NCI-H82 (cell line): ENCODE data around the gene SKA1.
"Not testable (repeated sequence)": the region's sequence is repeated elsewhere in the genome, so short reads cannot be mapped to it uniquely, and the experiment has no call there.

Experiments
- DNase-seq: peaks from one replicate; lab custom pipeline; 2025; lab: John Stamatoyannopoulos, UW

SKA1 gene

GRCh38 chr18:50395093-50395492, 20.2 kb downstream of the SKA1 start:
- no peak for DNase-seq

- peak; percentile 75 for DNase-seq
Observed at GRCh38 chr18:50396005-50396660, 21.3 kb downstream of the SKA1 start.

- peak; percentile 32 for DNase-seq
Observed at GRCh38 chr18:50397023-50397422, 22.2 kb downstream of the SKA1 start.

DNA sequence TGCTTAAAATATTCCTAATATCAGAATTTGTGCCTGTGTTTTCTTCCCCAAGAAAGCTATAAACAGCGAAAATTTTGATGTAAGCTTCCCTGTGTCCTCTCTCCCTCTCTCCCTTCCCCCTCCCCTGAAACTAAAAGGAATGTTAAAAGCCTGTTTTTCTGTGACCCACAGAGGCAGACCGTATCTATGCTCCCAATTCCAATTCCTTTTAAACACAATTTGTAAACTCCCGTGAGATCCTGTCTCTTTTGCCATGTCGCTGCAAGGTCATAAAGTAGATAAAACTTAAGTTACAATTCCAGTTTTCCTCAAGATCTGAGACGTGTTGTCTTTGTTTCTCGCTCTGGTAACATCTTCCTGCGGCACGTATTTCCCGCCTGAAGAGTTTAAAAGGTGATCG, 23.3 kb downstream of the SKA1 start:
- no peak for DNase-seq

GRCh38 chr18:50398947-50399346, 24.1 kb downstream of the SKA1 start:
- no peak for DNase-seq

DNA sequence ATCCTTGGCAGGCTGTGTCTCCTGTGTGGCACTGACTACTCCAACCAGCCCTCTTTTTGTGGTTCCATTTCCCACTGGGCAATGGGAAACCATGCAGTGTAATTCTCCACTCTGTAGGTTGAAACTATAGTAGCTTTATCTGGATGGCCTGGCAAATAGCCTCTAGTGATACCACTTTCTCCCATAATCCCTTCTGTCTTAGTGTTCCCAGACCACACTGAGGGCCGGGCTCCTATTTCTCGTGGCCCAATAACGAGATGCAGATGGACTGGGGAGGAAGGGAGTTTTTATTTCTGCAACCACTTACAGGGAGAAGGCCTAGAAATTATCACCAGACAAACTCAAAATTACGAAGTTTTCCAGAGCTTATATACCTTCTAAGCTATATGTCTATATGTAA, 24.7 kb downstream of the SKA1 start:
- no peak for DNase-seq

DNA sequence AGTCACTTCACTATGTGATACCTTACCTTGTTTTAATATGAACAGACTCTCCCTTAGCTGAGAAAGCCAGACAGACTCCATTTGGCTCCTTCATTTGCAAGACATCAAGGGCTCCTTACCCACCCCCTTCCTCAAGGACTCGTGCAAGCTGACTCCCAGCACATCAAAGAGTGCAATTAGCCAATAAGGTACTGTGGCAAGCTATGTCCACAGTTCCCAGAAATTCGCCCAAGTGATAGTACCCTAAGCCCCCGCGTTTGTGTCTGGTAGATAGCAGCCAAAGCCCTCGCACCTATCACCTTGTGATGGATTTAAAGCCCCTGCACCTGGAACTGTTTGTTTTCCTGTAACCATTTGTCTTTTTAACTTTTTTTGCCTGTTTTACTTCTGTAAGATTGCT, 25.6 kb downstream of the SKA1 start:
- DNase-seq: not testable (repeated sequence)

GRCh38 chr18:50401295-50401694, 26.4 kb downstream of the SKA1 start:
- no peak for DNase-seq

- DNase-seq: peak; percentile 69
Observed at GRCh38 chr18:50401888-50402287, 27.0 kb downstream of the SKA1 start.

DNA sequence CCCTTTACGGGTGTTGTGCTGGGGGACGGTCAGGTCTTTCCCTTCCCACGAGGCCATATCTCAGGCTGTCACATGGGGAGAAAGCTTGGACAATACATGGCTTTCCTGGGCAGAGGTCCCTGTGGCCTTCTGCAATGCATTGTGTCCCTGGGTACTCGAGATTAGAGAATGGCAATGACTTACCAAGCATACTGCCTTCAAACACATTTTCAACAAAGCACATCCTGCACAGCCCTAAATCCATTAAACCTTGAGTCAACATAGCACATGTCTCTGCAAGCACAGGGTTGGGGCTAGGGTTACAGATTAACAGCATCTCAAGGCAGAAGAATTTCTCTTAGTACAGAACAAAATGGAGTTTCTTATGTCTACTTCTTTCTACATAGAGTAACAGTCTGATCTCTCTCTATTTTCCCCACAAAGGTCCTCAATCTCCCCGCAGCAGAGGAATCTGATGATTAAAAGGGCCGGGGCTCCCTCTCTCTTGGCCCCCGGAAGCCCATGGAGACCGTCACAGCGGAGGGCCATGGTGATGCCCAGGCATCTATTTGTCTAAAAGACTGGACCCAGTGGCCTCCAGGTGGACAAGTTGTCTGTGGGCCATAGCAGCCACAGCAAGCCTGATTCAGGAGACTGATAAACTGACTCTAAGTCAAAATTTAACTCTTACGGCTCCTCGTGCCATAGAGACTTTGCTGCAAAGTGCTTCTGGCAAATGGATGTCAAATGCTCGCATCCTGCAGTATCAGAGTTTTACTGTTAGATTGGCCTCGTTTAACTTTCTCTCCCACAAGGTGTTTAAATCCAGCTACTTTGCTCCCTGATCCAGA, 30.1 kb downstream of the SKA1 start:
- DNase-seq: peak; percentile 30

DNA sequence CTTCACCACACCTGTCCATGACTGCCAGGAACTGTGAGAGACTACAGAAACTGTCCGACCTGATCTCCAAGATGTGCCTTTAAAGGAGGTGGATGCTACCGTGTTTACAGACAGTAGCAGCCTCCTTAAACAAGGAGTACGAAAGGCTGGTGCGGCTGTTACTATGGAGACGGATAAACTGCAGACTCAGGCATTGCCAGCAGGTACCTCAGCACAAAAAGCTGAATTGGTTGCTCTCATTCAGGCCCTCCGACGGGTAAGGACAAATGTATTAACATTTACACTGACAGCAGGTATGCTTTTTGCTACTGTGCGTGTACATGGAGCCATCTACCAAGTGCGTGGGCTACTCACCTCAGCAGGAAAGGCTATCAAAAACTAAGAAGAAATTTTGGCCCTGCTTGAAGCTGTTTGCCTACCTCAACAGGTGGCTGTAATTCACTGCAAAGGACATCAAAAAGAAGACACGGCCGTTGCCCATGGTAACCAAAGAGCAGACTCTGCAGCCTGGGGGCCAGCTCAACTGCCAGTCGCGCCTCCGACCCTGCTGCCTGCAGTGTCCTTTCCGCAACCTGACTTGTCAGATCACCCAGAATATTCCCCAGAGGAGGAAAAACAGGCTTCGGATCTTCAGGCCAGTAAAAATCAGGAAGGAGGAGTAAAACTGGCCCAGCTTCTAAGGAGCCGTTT, 30.9 kb downstream of the SKA1 start:
- peak; percentile 30 for DNase-seq

- DNase-seq: no peak
Observed at GRCh38 chr18:50409236-50409635, 34.4 kb downstream of the SKA1 start.

GRCh38 chr18:50410008-50410407, 35.2 kb downstream of the SKA1 start:
- peak; percentile 57 for DNase-seq

DNA sequence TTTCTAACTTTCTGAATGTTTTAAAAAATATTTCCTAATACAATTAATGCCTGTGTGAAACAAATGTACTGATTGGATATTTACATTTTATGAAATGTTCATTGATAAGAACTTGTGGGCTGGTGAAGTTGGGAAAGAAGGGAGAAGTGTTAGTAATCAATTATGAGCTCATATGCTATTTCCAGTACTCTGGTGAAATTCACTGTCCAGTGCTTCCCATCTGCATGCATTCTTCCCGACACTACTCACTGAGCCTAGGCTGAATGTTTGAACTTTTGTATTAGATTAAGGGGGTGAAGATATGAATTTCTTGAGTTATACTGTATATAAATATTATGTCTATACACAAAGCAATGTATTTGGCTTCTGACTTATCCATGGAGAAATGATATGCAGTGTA, 36.0 kb downstream of the SKA1 start:
- no peak for DNase-seq

- peak; percentile 85 for DNase-seq
Observed at GRCh38 chr18:50416832-50417231, 42.0 kb downstream of the SKA1 start.

DNA sequence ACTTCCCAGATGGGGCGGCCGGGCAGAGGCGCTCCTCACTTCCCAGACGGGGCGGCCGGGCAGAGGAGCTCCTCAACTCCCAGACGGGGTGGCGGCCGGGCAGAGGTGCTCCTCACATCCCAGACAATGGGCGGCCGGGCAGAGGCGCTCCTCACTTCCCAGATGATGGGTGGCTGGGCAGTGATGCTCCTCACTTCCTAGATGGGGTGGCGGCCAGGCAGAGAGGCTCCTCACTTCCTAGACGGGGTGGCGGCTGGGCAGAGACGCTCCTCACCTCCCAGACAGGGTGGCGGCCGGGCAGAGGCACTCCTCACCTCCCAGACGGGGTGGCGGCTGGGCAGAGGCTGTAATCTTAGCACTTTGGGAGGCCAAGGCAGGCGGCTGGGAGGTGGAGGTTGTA, 42.9 kb downstream of the SKA1 start:
- not testable (repeated sequence) for DNase-seq

DNA sequence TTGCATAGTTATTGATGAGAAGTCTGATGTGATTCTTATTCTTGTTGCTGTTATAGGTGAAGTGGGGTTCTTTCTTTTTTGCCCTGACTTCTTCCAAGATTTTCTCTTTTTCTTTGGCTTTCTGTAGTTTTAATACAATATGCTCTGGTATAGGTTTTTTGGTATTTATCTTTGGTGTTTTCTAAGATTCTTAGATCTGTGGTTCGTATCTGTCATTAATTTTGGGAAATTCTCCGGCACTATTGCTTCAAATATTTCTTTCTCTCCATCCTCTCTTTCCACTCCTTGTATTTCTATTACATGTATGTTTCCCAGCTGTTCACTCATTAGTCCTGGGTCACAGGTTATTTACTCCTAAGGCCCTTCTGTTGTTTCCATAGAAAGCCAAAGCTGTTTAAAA, 43.8 kb downstream of the SKA1 start:
- DNase-seq: no peak

- DNase-seq: no peak
Observed at GRCh38 chr18:50422286-50422898, 47.5 kb downstream of the SKA1 start.

GRCh38 chr18:50424877-50425690, 50.2 kb downstream of the SKA1 start:
- DNase-seq: peak; percentile 5

DNA sequence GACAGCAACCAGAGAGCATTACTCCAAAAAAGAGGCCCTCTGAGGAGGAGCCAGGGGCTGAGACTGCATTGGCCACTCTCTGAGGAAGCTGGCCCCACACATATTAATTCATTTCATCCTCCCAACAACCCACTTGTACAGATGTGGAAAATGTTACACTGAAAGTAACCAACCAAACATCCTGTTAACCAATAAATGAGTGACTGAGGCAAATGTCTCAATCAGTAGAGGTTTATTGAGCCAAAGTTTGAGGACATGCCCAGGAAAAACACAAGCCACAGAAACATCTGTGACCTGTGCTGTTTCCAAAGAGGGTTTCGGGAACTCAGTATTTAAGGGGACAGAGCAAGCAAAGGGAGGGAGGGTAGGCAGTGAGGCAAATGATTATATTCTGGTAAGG, 53.0 kb downstream of the SKA1 start:
- no peak for DNase-seq

- peak; percentile 55 for DNase-seq
Observed at GRCh38 chr18:50428531-50429206, 53.8 kb downstream of the SKA1 start.
